Adrenal gland (tissue), 12 donors: ENCODE measurements around the gene ASPHD1. TPM values are rescaled to one million over a fixed set of nuclear protein-coding genes. Genes with fewer than 3 reads are reported as not detected.
"Not testable (repeated sequence)": the region's sequence is repeated elsewhere in the genome, so short reads cannot be mapped to it uniquely, and the experiment has no call there.

Source experiments
- DNase-seq, 7 donors: peaks; one replicate each; pipeline ENCODE4 v3.0.0-alpha.2; 2019 to 2020
- H3K27ac ChIP-seq, 5 donors: fragments of 200-600 bp; sonication (generic) in 4 of 5; 1 replicate in 3 of 5; 2 replicates in 2 of 5; pipeline versions ENCODE4 v1.5.1 to v1.8.0; 2016 to 2020; ENCODE audit warnings: mild to moderate bottlenecking in 1 of 5
- H3K27me3 ChIP-seq: fragments of 200-600 bp; 2 replicates; pipeline ENCODE4 v1.8.0; 2021
- H3K36me3 ChIP-seq, 2 donors: fragments of 200-600 bp; replicated peaks in 1 of 2; 1 replicate in 1 of 2; 2 replicates in 1 of 2; pipeline versions ENCODE4 v1.5.1 to v1.8.0; 2018 to 2022
- H3K4me1 ChIP-seq, 2 donors: fragments of 200-600 bp; replicated peaks in 1 of 2; 1 replicate in 1 of 2; 2 replicates in 1 of 2; pipeline versions ENCODE4 v1.5.1 to v1.8.0; 2018 to 2021
- H3K4me3 ChIP-seq, 4 donors: fragments of 200-600 bp; sonication (generic) in 3 of 4; one replicate each; pipeline ENCODE4 v1.5.1; 2016 to 2018
- H3K9me3 ChIP-seq, 3 donors: fragments of 200-600 bp; sonication (generic) in 1 of 3; replicated peaks in 1 of 3; 1 replicate in 2 of 3; 2 replicates in 1 of 3; pipeline versions ENCODE4 v1.5.1 to v1.8.0; 2016 to 2021
- CTCF ChIP-seq, 6 experiments: fragments of 450-650 bp in 4 of 6; fragments of 200-600 bp in 2 of 6; sonication (generic) in 1 of 6; IDR thresholded peaks; 1 replicate in 5 of 6; 2 replicates in 1 of 6; pipeline versions ENCODE4 v1.5.1 to v1.8.0; 2016 to 2021; ENCODE audit warnings: antibody characterized with exemption in 6 of 6, mild to moderate bottlenecking in 2 of 6, moderate library complexity in 1 of 6
- POLR2A ChIP-seq, 2 donors: fragments of 450-650 bp; IDR thresholded peaks; one replicate each; pipeline ENCODE4 v1.6.1; 2017; ENCODE audit warnings: antibody characterized with exemption in 2 of 2, mild to moderate bottlenecking in 2 of 2, moderate library complexity in 1 of 2
- WGBS, 4 donors: extraction: QIAGEN DNeasy Blood & Tissue Kit in 2 of 4; methylation state at CpG; one replicate each; pipeline versions ENCODE4 v1.1.5 to v1.1.7; 2013 to 2017; 5-methylcytosine and 5-hydroxymethylcytosine counted together
- intact Hi-C, 2 donors: fragments of 100-400 bp; cut with DNase I; formaldehyde crosslinking; loops; one replicate each; pipeline versions ENCODE4 v1.14.1 to v1.15.0; 2022 to 2023
- polyA plus RNA-seq, 3 donors: library from polyadenylated mRNA; stranded (reverse); fragments of 200-250 nt in 2 of 3; fragments of 350-450 nt in 1 of 3; fragmentation: Illumina TruSeq in 1 of 3; extraction: RNeasy Lipid Tissue Mini Kit (QIAGEN cat#74804) in 1 of 3; gene quantifications; one replicate each; pipeline ENCODE4 v1.2.3, GENCODE V29; 2013 to 2014
- total RNA-seq, 9 donors: library from RNA; depleted of rRNA in 4 of 9; stranded (reverse); fragments of >200 nt in 4 of 9; fragments of 120-200 nt in 1 of 9; fragmentation: NEBNext Ultra II Directional in 1 of 9; extraction: Animal tissue kit (Norgen Biotek cat#: 25700) in 1 of 9; gene quantifications; one replicate each; pipeline versions ENCODE4 v1.1.0 to v1.2.4, GENCODE V29; 2013 to 2023
- donor health status: healthy with polysubstance abuse.
- donor health status: Bipolar disorder and iron deficiency.
- donor health status: DM: yes; HTN: yes; CAD: no.
- donor health status: DM: no; HTN: no; CAD: no.
- donor health status: DM: no; HTN: no; CAD: no.
- donor health status: DM: yes; HTN: yes; CAD: no.

The ASPHD1 gene
- total and polyA plus RNA-seq, 12 donors: 0.34 to 15.8 (median 4.4) TPM

DNA sequence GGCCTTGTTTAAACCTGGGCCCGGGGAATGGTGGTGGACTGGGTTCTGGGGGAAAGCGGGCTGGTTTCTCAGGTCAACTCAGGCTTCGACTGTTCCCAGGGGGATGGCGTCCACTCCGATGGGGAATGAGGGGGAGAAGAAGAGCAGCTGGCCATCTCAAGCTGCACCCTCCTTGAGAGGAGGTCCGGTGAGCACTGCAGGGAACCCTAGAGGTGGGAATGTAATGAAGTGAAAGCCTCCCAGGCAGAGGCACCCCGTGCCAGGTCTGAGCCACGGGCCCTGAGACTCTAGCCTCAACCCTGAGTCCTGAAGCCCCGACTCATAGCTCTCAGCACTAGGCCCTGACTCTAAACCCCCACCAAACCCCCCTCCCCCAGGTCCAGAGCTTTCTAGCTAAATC is 36.1 kb upstream of the ASPHD1 start:
- intact Hi-C loops: no loop called here
- Histone ChIP-seq H3K4me1 (peaks cover 11 to 20% of the 10 kb centered on the region in 2 donors), H3K36me3 (peaks cover 0 to 21% of the 10 kb centered on the region in 2 donors), H3K9me3 (no peaks in the 10 kb centered on the region), H3K27ac (no peak overlapping the region), H3K4me3 (no peak overlapping the region), H3K27me3 (no peaks in the 10 kb centered on the region)
- DNase-seq: peak in 1 of 7 donors; percentile 29
- no peak for TF ChIP-seq POLR2A (IDR thresholded peaks at IDR 0.05)
- TF ChIP-seq CTCF (IDR thresholded peaks at IDR 0.05): no peak
- WGBS, 4 donors: 73 to 84% (median 79%) methylated on average over 5 to 9 of the region's 9 CpGs

DNA sequence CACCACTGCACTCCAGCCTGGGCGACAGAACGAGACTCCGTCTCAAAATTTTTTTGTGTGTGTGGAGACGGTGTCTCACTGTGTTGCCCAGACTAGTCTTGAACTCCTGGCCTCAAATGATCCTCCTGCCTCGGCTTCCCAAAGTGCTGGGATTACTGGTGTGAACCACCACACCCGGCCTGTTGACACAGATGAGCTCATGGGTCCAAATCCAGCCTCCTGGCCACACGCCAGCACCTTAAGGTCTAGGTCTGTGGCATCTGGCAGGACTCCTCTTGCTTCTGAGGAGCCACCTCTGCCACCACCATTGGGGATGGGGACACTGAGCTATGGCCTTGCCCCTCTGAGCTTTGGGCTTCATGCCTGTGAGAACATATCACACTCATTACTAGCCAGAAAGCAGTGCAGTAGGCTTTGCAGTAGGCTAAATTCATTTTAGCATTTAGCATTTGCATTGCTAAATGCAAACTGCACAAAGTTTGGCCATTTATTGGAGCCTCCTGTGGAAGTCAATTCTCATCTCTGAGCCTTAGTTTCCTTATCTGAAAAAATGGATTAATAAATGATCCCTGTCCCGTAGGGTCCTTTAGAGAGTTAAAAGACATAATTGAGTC is 31.8 kb upstream of the ASPHD1 start:
- no peak for DNase-seq
- no peak for TF ChIP-seq POLR2A (IDR thresholded peaks at IDR 0.05)
- no peaks in the 10 kb centered on the region for H3K9me3 ChIP-seq
- no peak overlapping the region for H3K4me3 ChIP-seq
- H3K27me3 ChIP-seq: no peaks in the 10 kb centered on the region
- 54 to 75% (median 75%) methylated on average over 4 to 8 of the region's 8 CpGs for WGBS, 4 donors
- H3K36me3 ChIP-seq: no peaks in the 10 kb centered on the region
- H3K27ac ChIP-seq: no peak overlapping the region
- intact Hi-C loops: no loop called here
- H3K4me1 ChIP-seq: no peaks in the 10 kb centered on the region

DNA sequence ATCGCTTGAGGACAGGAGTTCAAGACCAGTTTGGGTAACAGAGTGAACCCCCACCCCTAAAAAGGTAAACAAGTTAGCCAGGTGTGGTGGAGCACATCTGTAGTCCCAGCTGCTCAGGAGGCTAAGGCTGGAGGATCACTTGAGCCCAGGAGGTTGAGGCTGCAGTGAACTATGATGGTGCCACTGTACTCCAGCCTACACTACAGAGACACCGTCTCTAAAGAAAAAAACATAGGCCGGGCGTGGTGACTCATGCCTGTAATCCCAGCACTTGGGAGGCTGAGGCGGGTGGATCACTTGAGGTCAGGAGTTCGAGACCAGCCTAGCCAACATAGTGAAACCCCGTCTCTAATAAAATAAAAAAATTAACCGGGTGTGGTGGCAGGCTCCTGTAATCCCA is 31.2 kb upstream of the ASPHD1 start:
- H3K27me3 ChIP-seq, H3K4me3 ChIP-seq, H3K4me1 ChIP-seq, DNase-seq, H3K9me3 ChIP-seq, intact Hi-C loops, H3K36me3 ChIP-seq, H3K27ac ChIP-seq: not testable (repeated sequence)
- WGBS, 4 donors: 82 to 90% (median 86%) methylated on average over 6 to 8 of the region's 8 CpGs

DNA sequence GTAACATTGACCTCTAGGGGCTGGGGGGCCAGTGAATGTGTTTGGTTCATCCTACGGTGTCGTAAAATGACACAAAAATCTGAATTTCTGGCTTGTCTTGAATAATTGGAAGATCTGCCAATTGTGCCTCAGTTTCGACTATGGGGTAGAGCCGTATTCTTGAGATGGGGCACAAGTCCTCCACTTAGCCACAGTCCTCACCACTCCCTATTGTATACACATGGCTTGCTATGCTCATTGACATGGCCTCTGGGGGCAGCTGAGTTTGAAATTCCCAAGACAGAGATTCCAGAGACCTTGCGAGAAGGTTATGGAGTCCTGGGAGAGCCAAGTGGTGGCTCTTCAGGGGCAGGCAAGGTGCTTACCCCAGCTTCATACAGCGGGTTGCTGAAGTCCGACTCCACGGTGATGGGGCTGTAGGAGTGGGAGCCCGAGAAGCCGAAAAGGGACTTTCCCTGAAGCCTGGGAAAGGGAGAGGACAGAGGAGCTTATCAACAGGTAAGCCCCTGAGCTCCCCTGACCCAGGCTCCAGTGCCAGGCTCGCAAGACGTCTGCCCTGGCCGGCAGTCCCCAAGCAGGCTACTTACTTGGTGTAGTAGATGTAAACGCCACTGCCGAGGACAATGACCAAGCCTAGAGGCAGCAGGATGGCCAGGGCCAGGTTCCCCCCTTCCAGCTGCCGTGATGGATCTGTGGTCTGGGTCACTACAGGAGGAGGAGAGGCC is 28.3 kb upstream of the ASPHD1 start:
- Histone ChIP-seq H3K4me3 (no peak overlapping the region), H3K9me3 (no peaks in the 10 kb centered on the region), H3K27ac (no peak overlapping the region), H3K27me3 (no peaks in the 10 kb centered on the region), H3K4me1 (peaks cover 0 to 3% of the 10 kb centered on the region in 2 donors), H3K36me3 (no peaks in the 10 kb centered on the region)
- WGBS, 4 donors: 88 to 95% (median 95%) methylated on average over 10 to 16 of the region's 16 CpGs
- TF ChIP-seq POLR2A (IDR thresholded peaks at IDR 0.05): no peak
- no peak for TF ChIP-seq CTCF (IDR thresholded peaks at IDR 0.05)
- no peak for DNase-seq
- intact Hi-C loops: loop anchor here in 1 of 2 donors (5.0 kb wide), 1 partner anchor 130 kb away; no protein-coding TSS in a partner anchor

- WGBS, 4 donors: 88 to 95% (median 93%) methylated on average over 3 to 26 of the region's 26 CpGs
- TF ChIP-seq CTCF (IDR thresholded peaks at IDR 0.05) (no peak), POLR2A (IDR thresholded peaks at IDR 0.05) (no peak)
- H3K4me3 ChIP-seq: no peak overlapping the region
- H3K4me1 ChIP-seq: peaks cover 0 to 3% of the 10 kb centered on the region in 2 donors
- H3K27me3 ChIP-seq: no peaks in the 10 kb centered on the region
- H3K9me3 ChIP-seq: no peaks in the 10 kb centered on the region
- intact Hi-C loops: loop anchor here in 1 of 2 donors (5.0 kb wide), 1 partner anchor 129 kb away; no protein-coding TSS in a partner anchor
- no peaks in the 10 kb centered on the region for H3K36me3 ChIP-seq
- DNase-seq: no peak
- H3K27ac ChIP-seq: no peak overlapping the region
Measured at GRCh38 chr16:29873319-29873718, 27.0 kb upstream of the ASPHD1 start.
